ENCODE data around the gene PDE8B. TPM values are rescaled to one million over a fixed set of nuclear protein-coding genes. Genes with fewer than 3 reads are reported as not detected.

Gene PDE8B
- total and polyA plus RNA-seq, 4 donors, result 0.19 to 0.82 (median 0.49) TPM

- Histone ChIP-seq H3K4me3 (ENCODE audit: low read depth in 1 of 3, low read length in 3 of 3) (no peak overlapping the region), H3K9me3 (ENCODE audit: control insufficient read depth in 4 of 4, low read length in 3 of 4) (no peaks in the 10 kb centered on the region), H3K36me3 (ENCODE audit: control insufficient read depth in 4 of 4, insufficient read depth in 3 of 4, low read depth in 1 of 4, low read length in 3 of 4) (no peaks in the 10 kb centered on the region), H3K4me1 (ENCODE audit: control insufficient read depth in 4 of 4, insufficient read depth in 4 of 4, low read length in 3 of 4) (peaks cover 0 to 11% (median 9%) of the 10 kb centered on the region in 4 donors), H3K27ac (ENCODE audit: low read depth in 1 of 2, low read length in 2 of 2) (no peak overlapping the region), H3K27me3 (ENCODE audit: control insufficient read depth in 4 of 4, insufficient read depth in 4 of 4, low read length in 3 of 4) (no peaks in the 10 kb centered on the region), H3K9ac (ENCODE audit: low read depth in 1 of 2, low read length in 2 of 2) (no peak overlapping the region)
- DNase-seq (ENCODE audit: low spot score), result no peak
- WGBS, result 47% methylated on average over 3 of the region's 3 CpGs
- TF ChIP-seq, protein P1, sequence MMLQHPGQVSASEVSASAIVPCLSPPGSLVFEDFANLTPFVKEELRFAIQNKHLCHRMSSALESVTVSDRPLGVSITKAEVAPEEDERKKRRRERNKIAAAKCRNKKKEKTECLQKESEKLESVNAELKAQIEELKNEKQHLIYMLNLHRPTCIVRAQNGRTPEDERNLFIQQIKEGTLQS (IDR thresholded peaks at IDR 0.05), result no peak
- no peak for TF ChIP-seq RXRA (IDR thresholded peaks at IDR 0.05)
- TF ChIP-seq RAD21 (IDR thresholded peaks at IDR 0.05), result peak; percentile 69 to 76
- no peak for TF ChIP-seq TAF1 (conservative IDR thresholded peaks at IDR 0.05)
- TF ChIP-seq CTCF (IDR thresholded peaks at IDR 0.05; ENCODE audit: low read depth, low read length, missing input control), result peak; percentile 54
- no peak for TF ChIP-seq EGR1 (IDR thresholded peaks at IDR 0.05; ENCODE audit: low read depth in 2 of 2)
Observed at GRCh38 chr5:77239126-77239741, 28.8 kb downstream of the PDE8B start.

DNA sequence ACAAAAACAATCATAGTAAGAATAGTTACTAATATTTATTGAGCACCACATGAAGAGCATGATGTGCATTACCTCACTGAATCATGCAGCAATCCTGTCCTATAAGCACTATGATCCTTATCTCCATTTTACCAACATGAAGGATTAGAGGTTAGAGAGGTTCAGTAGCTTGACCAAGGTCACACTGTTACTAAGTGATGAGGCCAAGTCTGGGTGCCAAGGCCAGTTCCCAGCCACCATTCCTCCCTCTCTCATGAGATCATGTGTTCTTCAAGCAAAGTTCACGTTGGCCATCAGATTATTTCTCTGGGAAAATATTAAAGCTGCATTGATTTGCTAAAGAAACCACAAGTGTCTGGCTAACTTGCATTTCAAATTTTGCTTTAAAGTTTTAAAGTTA is 31.0 kb downstream of the PDE8B start:
- DNase-seq (ENCODE audit: low spot score), result no peak
- no peaks in the 10 kb centered on the region for H3K9me3 ChIP-seq (ENCODE audit: control insufficient read depth in 4 of 4, low read length in 3 of 4)
- no peaks in the 10 kb centered on the region for H3K27me3 ChIP-seq (ENCODE audit: control insufficient read depth in 4 of 4, insufficient read depth in 4 of 4, low read length in 3 of 4)
- TF ChIP-seq HNF4A (conservative IDR thresholded peaks at IDR 0.05), result peak in 1 of 2 donors; percentile 46
- TF ChIP-seq RXRA (IDR thresholded peaks at IDR 0.05), result peak in 1 of 2 donors; percentile 30
- TF ChIP-seq, protein P2, sequence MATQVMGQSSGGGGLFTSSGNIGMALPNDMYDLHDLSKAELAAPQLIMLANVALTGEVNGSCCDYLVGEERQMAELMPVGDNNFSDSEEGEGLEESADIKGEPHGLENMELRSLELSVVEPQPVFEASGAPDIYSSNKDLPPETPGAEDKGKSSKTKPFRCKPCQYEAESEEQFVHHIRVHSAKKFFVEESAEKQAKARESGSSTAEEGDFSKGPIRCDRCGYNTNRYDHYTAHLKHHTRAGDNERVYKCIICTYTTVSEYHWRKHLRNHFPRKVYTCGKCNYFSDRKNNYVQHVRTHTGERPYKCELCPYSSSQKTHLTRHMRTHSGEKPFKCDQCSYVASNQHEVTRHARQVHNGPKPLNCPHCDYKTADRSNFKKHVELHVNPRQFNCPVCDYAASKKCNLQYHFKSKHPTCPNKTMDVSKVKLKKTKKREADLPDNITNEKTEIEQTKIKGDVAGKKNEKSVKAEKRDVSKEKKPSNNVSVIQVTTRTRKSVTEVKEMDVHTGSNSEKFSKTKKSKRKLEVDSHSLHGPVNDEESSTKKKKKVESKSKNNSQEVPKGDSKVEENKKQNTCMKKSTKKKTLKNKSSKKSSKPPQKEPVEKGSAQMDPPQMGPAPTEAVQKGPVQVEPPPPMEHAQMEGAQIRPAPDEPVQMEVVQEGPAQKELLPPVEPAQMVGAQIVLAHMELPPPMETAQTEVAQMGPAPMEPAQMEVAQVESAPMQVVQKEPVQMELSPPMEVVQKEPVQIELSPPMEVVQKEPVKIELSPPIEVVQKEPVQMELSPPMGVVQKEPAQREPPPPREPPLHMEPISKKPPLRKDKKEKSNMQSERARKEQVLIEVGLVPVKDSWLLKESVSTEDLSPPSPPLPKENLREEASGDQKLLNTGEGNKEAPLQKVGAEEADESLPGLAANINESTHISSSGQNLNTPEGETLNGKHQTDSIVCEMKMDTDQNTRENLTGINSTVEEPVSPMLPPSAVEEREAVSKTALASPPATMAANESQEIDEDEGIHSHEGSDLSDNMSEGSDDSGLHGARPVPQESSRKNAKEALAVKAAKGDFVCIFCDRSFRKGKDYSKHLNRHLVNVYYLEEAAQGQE (IDR thresholded peaks at IDR 0.05), result no peak
- 16% methylated on average over 1 of the region's 1 CpG for WGBS
- H3K27ac ChIP-seq (ENCODE audit: low read depth in 1 of 2, low read length in 2 of 2), result no peak overlapping the region
- no peak overlapping the region for H3K4me3 ChIP-seq (ENCODE audit: low read depth in 1 of 3, low read length in 3 of 3)
- no peaks in the 10 kb centered on the region for H3K36me3 ChIP-seq (ENCODE audit: control insufficient read depth in 4 of 4, insufficient read depth in 3 of 4, low read depth in 1 of 4, low read length in 3 of 4)
- peaks cover 0 to 11% (median 9%) of the 10 kb centered on the region in 4 donors for H3K4me1 ChIP-seq (ENCODE audit: control insufficient read depth in 4 of 4, insufficient read depth in 4 of 4, low read length in 3 of 4)
- H3K9ac ChIP-seq (ENCODE audit: low read depth in 1 of 2, low read length in 2 of 2), result no peak overlapping the region

- H3K4me3 ChIP-seq (ENCODE audit: low read depth in 1 of 3, low read length in 3 of 3), result no peak overlapping the region
- no peak overlapping the region for H3K9ac ChIP-seq (ENCODE audit: low read depth in 1 of 2, low read length in 2 of 2)
- TF ChIP-seq, protein P1 (IDR thresholded peaks at IDR 0.05), result no peak
- TF ChIP-seq, protein P2 (IDR thresholded peaks at IDR 0.05), result no peak
- no peak for TF ChIP-seq RAD21 (IDR thresholded peaks at IDR 0.05)
- TF ChIP-seq JUND (IDR thresholded peaks at IDR 0.05), result no peak
- no peak for TF ChIP-seq SP1 (IDR thresholded peaks at IDR 0.05)
- no peak for TF ChIP-seq EGR1 (IDR thresholded peaks at IDR 0.05; ENCODE audit: low read depth in 2 of 2)
- TF ChIP-seq, protein P3, sequence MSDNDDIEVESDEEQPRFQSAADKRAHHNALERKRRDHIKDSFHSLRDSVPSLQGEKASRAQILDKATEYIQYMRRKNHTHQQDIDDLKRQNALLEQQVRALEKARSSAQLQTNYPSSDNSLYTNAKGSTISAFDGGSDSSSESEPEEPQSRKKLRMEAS (IDR thresholded peaks at IDR 0.05), result no peak
- TF ChIP-seq TAF1 (conservative IDR thresholded peaks at IDR 0.05), result no peak
- no peaks in the 10 kb centered on the region for H3K9me3 ChIP-seq (ENCODE audit: control insufficient read depth in 4 of 4, low read length in 3 of 4)
- no peaks in the 10 kb centered on the region for H3K27me3 ChIP-seq (ENCODE audit: control insufficient read depth in 4 of 4, insufficient read depth in 4 of 4, low read length in 3 of 4)
- no peaks in the 10 kb centered on the region for H3K36me3 ChIP-seq (ENCODE audit: control insufficient read depth in 4 of 4, insufficient read depth in 3 of 4, low read depth in 1 of 4, low read length in 3 of 4)
- 91% methylated on average over 2 of the region's 2 CpGs for WGBS
- no peak for DNase-seq (ENCODE audit: low spot score)
- H3K27ac ChIP-seq (ENCODE audit: low read depth in 1 of 2, low read length in 2 of 2), result no peak overlapping the region
- no peaks in the 10 kb centered on the region for H3K4me1 ChIP-seq (ENCODE audit: control insufficient read depth in 4 of 4, insufficient read depth in 4 of 4, low read length in 3 of 4)
Observed at GRCh38 chr5:77249475-77249874, 39.0 kb downstream of the PDE8B start.
